ENCODE data around the gene UCN. TPM values are rescaled to one million over a fixed set of nuclear protein-coding genes. Genes with fewer than 3 reads are reported as not detected.

Gene UCN
- polyA plus RNA-seq, 1 donor (not counting 4 experiments of a cell fraction or from before 2014, with no cell fraction given), result 0.10 TPM

- FAIRE-seq (no peak), DNase-seq (ENCODE audit: low read depth, low spot score) (no peak)
- Histone ChIP-seq H3K9me1 (ENCODE audit: control insufficient read depth, extremely low read depth, insufficient read depth, low read length) (no peaks in the 10 kb centered on the region), H4K20me1 (ENCODE audit: control insufficient read depth, extremely low read depth, insufficient read depth, low read length) (no peaks in the 10 kb centered on the region), H3K4me3 (ENCODE audit: control insufficient read depth in 2 of 3, extremely low read depth in 1 of 3, insufficient read depth in 2 of 3, low read depth in 1 of 3, low read length in 3 of 3) (peak overlapping the region; percentile 82 to 94 (median 86)), H3K27ac (ENCODE audit: control insufficient read depth, insufficient read depth, low read length) (peak overlapping the region; percentile 90), H3K4me1 (ENCODE audit: control insufficient read depth, extremely low read depth, insufficient read depth, low read length) (peaks cover 18% of the 10 kb centered on the region), H3K27me3 (ENCODE audit: control insufficient read depth, extremely low read depth, insufficient read depth, low read length) (no peaks in the 10 kb centered on the region), H3K9ac (ENCODE audit: control insufficient read depth, extremely low read depth, insufficient read depth, low read length) (peak overlapping the region; percentile 95), H3K9me3 (ENCODE audit: control insufficient read depth, low read depth, low read length) (no peaks in the 10 kb centered on the region), H3K79me2 (ENCODE audit: control insufficient read depth, insufficient read depth, low read length) (peaks cover 67% of the 10 kb centered on the region), H2AFZ (ENCODE audit: control insufficient read depth, low read length) (peak overlapping the region; percentile 82), H3K36me3 (ENCODE audit: control insufficient read depth in 2 of 2, extremely low read depth in 1 of 2, insufficient read depth in 2 of 2, low read length in 2 of 2) (no peaks in the 10 kb centered on the region), H3K4me2 (ENCODE audit: control insufficient read depth, extremely low read depth, insufficient read depth, low read depth, low read length) (peak overlapping the region; percentile 99)
- dilution Hi-C loops (cut with MboI; ENCODE audit: extremely low pct_ligation_motif_present, low sequenced_read_pairs), result no loop called here
- TF ChIP-seq EZH2 (IDR thresholded peaks at IDR 0.05; ENCODE audit: low read length) (no peak), CTCF (optimal IDR thresholded peaks at IDR 0.05 in 1 of 3, IDR thresholded peaks at IDR 0.05 in 1 of 3, conservative IDR thresholded peaks at IDR 0.05 in 1 of 3; ENCODE audit: extremely low read depth in 1 of 3, insufficient read depth in 2 of 3, low read length in 3 of 3) (no peak)
Observed at GRCh38 chr2:27356056-27356381, 47.8 kb upstream of the UCN start.

- H3K9me1 ChIP-seq (ENCODE audit: control insufficient read depth, extremely low read depth, insufficient read depth, low read length), result no peaks in the 10 kb centered on the region
- no peak overlapping the region for H2AFZ ChIP-seq (ENCODE audit: control insufficient read depth, low read length)
- no peak overlapping the region for H3K27ac ChIP-seq (ENCODE audit: control insufficient read depth, insufficient read depth, low read length)
- peaks cover 18% of the 10 kb centered on the region for H3K4me1 ChIP-seq (ENCODE audit: control insufficient read depth, extremely low read depth, insufficient read depth, low read length)
- dilution Hi-C loops (cut with MboI; ENCODE audit: extremely low pct_ligation_motif_present, low sequenced_read_pairs), result no loop called here
- no peak overlapping the region for H3K9ac ChIP-seq (ENCODE audit: control insufficient read depth, extremely low read depth, insufficient read depth, low read length)
- H3K4me3 ChIP-seq (ENCODE audit: control insufficient read depth in 2 of 3, extremely low read depth in 1 of 3, insufficient read depth in 2 of 3, low read depth in 1 of 3, low read length in 3 of 3), result no peak overlapping the region
- TF ChIP-seq EZH2 (IDR thresholded peaks at IDR 0.05; ENCODE audit: low read length), result no peak
- TF ChIP-seq CTCF (optimal IDR thresholded peaks at IDR 0.05 in 1 of 3, IDR thresholded peaks at IDR 0.05 in 1 of 3, conservative IDR thresholded peaks at IDR 0.05 in 1 of 3; ENCODE audit: extremely low read depth in 1 of 3, insufficient read depth in 2 of 3, low read length in 3 of 3), result no peak
- no peak overlapping the region for H3K4me2 ChIP-seq (ENCODE audit: control insufficient read depth, extremely low read depth, insufficient read depth, low read depth, low read length)
- H3K79me2 ChIP-seq (ENCODE audit: control insufficient read depth, insufficient read depth, low read length), result peaks cover 80% of the 10 kb centered on the region
- DNase-seq (ENCODE audit: low read depth, low spot score) (no peak), FAIRE-seq (no peak)
- H4K20me1 ChIP-seq (ENCODE audit: control insufficient read depth, extremely low read depth, insufficient read depth, low read length), result no peaks in the 10 kb centered on the region
- no peaks in the 10 kb centered on the region for H3K9me3 ChIP-seq (ENCODE audit: control insufficient read depth, low read depth, low read length)
- no peaks in the 10 kb centered on the region for H3K27me3 ChIP-seq (ENCODE audit: control insufficient read depth, extremely low read depth, insufficient read depth, low read length)
- H3K36me3 ChIP-seq (ENCODE audit: control insufficient read depth in 2 of 2, extremely low read depth in 1 of 2, insufficient read depth in 2 of 2, low read length in 2 of 2), result peaks cover 0 to 3% of the 10 kb centered on the region in 2 experiments
Observed at GRCh38 chr2:27354597-27354927, 46.3 kb upstream of the UCN start.

All from keratinocyte (primary cell).